ENCODE measurements around the gene SPECC1L. TPM values are rescaled to one million over a fixed set of nuclear protein-coding genes. Genes with fewer than 3 reads are reported as not detected.

Gene SPECC1L
- total RNA-seq, 1 experiment from 2014 or later, result 40.8 TPM

DNA sequence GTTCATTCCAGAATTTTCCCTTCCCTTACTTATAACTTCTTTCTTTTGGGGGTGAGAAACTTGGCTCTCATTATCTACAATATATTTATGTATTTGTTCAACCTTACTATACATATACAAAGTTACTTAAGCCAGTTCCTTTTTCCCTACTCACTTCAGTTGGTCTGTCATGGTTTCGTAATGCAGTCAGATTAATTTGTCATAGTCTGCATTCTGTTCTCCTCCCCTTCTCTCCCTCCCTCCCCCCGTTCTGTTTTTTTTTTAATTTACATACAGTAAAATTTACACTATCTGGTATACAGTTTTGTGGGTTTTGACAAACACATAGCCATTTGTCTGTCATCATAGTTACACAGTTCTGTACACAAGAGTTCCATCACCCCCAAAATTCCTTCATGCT, 84.9 kb downstream of the SPECC1L start:
- ChIA-PET CTCF (no interaction called here), POLR2A (no interaction called here), RAD21 (ENCODE audit: low non-redundant PET in 1 of 2, low total read pairs in 2 of 2, uncharacterized antibody in 2 of 2, unreplicated experiment in 2 of 2) (no interaction called here)
- intact Hi-C loops (cut with micrococcal nuclease), result no loop called here
- Histone ChIP-seq H3K4me3 (replicated peaks in 1 of 2; ENCODE audit: low read depth in 1 of 2, low read length in 2 of 2) (no peak overlapping the region), H3K9ac (ENCODE audit: low read length) (no peak overlapping the region), H4K20me1 (ENCODE audit: insufficient read depth) (no peaks in the 10 kb centered on the region), H3K27me3 (ENCODE audit: insufficient read depth, low read length) (no peaks in the 10 kb centered on the region), H3K4me1 (ENCODE audit: control insufficient read depth in 1 of 2, insufficient read depth in 2 of 2, low read length in 2 of 2) (no peaks in the 10 kb centered on the region), H3K9me2 (ENCODE audit: insufficient read depth) (no peaks in the 10 kb centered on the region), H3K4me2 (ENCODE audit: low read length) (no peak overlapping the region), H3K36me3 (ENCODE audit: control insufficient read depth in 1 of 2, insufficient read depth in 2 of 2, low read length in 2 of 2) (peaks cover 30 to 42% of the 10 kb centered on the region in 2 experiments), H3K79me2 (ENCODE audit: insufficient read depth, low read length) (peaks cover 11% of the 10 kb centered on the region; the same call in 1 of the 2 replicates), H2AFZ (ENCODE audit: low read depth, low read length, poor library complexity, severe bottlenecking) (no peak overlapping the region), H3K27ac (ENCODE audit: low read depth, low read length) (no peak overlapping the region), H3K9me3 (ENCODE audit: control insufficient read depth in 1 of 2, insufficient read depth in 1 of 2, low read depth in 1 of 2, low read length in 2 of 2) (peaks cover 8 to 12% of the 10 kb centered on the region in 2 experiments; a peak in 2 of 4 replicates)
- TF ChIP-seq ZFX (IDR thresholded peaks at IDR 0.05) (no peak), EGR1 (IDR thresholded peaks at IDR 0.05; ENCODE audit: low read depth) (no peak), EZH2phosphoT487 (IDR thresholded peaks at IDR 0.05; ENCODE audit: borderline replicate concordance) (no peak), ZBTB33 (IDR thresholded peaks at IDR 0.05; ENCODE audit: extremely low read depth, insufficient replicate concordance, low read length) (no peak), YY1 (IDR thresholded peaks at IDR 0.05; ENCODE audit: extremely low read depth, insufficient replicate concordance, low read depth, low read length) (no peak), TCF7L2 (IDR thresholded peaks at IDR 0.05; ENCODE audit: borderline replicate concordance, extremely low read depth, insufficient read depth, insufficient read length) (no peak), RAD21 (IDR thresholded peaks at IDR 0.05; ENCODE audit: low read depth) (no peak), CEBPB (IDR thresholded peaks at IDR 0.05; ENCODE audit: low read depth) (no peak), CBX3 (IDR thresholded peaks at IDR 0.05; ENCODE audit: low read depth) (no peak), POLR2A (IDR thresholded peaks at IDR 0.05; ENCODE audit: borderline replicate concordance, extremely low read depth, insufficient read depth, insufficient read length) (no peak), SRF (IDR thresholded peaks at IDR 0.05; ENCODE audit: low read depth) (no peak), REST (IDR thresholded peaks at IDR 0.05; ENCODE audit: low read depth) (no peak), CTCF (IDR thresholded peaks at IDR 0.05 in 2 of 3, conservative IDR thresholded peaks at IDR 0.05 in 1 of 3; ENCODE audit: borderline replicate concordance in 1 of 3, insufficient read depth in 1 of 3, low read depth in 2 of 3, low read length in 2 of 3) (no peak), ZNF274 (IDR thresholded peaks at IDR 0.05; ENCODE audit: low read depth, low read length) (no peak), FOSL1 (IDR thresholded peaks at IDR 0.05; ENCODE audit: low read depth) (no peak), SIN3A (IDR thresholded peaks at IDR 0.05; ENCODE audit: low read depth) (no peak)
- TF ChIP-seq, protein P1, sequence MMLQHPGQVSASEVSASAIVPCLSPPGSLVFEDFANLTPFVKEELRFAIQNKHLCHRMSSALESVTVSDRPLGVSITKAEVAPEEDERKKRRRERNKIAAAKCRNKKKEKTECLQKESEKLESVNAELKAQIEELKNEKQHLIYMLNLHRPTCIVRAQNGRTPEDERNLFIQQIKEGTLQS (IDR thresholded peaks at IDR 0.05), result no peak
- no TSS peak for BruUV-seq (replicated peaks)
- ATAC-seq (no peak), DNase-seq (ENCODE audit: low read depth, low spot score) (no peak)
